GM23338 (cell line): ENCODE data around the gene AP1G1. TPM values are rescaled to one million over a fixed set of nuclear protein-coding genes. Genes with fewer than 3 reads are reported as not detected.

Experiments used
- ATAC-seq: fragments of 200-7000 bp; cut with Tn5 transposase; 3 replicates; pipeline ENCODE4 v1.9.1; 2020
- DNase-seq: peaks from one replicate; pipeline ENCODE4 v3.0.0-alpha.2; 2015; ENCODE audit warnings: low spot score
- H2AFZ ChIP-seq: fragments of 200-600 bp; sonication (generic); 2 replicates; pipeline ENCODE4 v1.8.0; 2016; ENCODE audit warnings: antibody characterized with exemption, mild to moderate bottlenecking, moderate library complexity
- H3F3A ChIP-seq: fragments of 200-600 bp; sonication (generic); replicated peaks from 2 replicates; pipeline ENCODE4 v1.8.0; 2017; ENCODE audit warnings: antibody characterized with exemption, mixed run types, low read depth
- H3K27ac ChIP-seq: fragments of 200-600 bp; sonication (generic); 2 replicates; pipeline ENCODE4 v1.6.1; 2016; ENCODE audit warnings: low read depth
- H3K27me3 ChIP-seq: fragments of 200-600 bp; sonication (generic); 2 replicates; pipeline ENCODE4 v1.8.0; 2016; ENCODE audit warnings: mild to moderate bottlenecking, mixed run types, moderate library complexity; ENCODE audit not compliant: insufficient read depth
- H3K36me3 ChIP-seq: fragments of 200-600 bp; sonication (generic); 2 replicates; pipeline ENCODE4 v1.8.0; 2016; ENCODE audit warnings: mild to moderate bottlenecking; ENCODE audit not compliant: insufficient read depth
- H3K4me1 ChIP-seq: fragments of 200-600 bp; sonication (generic); 2 replicates; pipeline ENCODE4 v1.8.0; 2016; ENCODE audit warnings: mild to moderate bottlenecking, moderate library complexity; ENCODE audit not compliant: insufficient read depth
- H3K4me2 ChIP-seq: fragments of 200-600 bp; sonication (generic); 2 replicates; pipeline ENCODE4 v1.7.1; 2017; ENCODE audit warnings: mixed run types
- H3K4me3 ChIP-seq: fragments of 200-600 bp; sonication (generic); 2 replicates; pipeline ENCODE4 v1.6.1; 2016; ENCODE audit warnings: mixed run types
- H3K79me2 ChIP-seq: fragments of 200-600 bp; sonication (generic); replicated peaks from 2 replicates; pipeline ENCODE4 v1.8.0; 2017; ENCODE audit warnings: mild to moderate bottlenecking; ENCODE audit not compliant: insufficient read depth
- H3K9me2 ChIP-seq: fragments of 200-600 bp; sonication (generic); 2 replicates; pipeline ENCODE4 v1.8.0; 2017; ENCODE audit not compliant: insufficient read depth
- H4K20me1 ChIP-seq: fragments of 200-600 bp; sonication (generic); replicated peaks from 2 replicates; pipeline ENCODE4 v1.8.0; 2017; ENCODE audit warnings: mild to moderate bottlenecking; ENCODE audit not compliant: insufficient read depth
- H3K27ac Mint-ChIP-seq: 2 replicates; pipeline ENCODE4 v1.8.0; 2020; ENCODE audit warnings: inconsistent platforms, mild to moderate bottlenecking, moderate library complexity, mixed read lengths
- H3K27me3 Mint-ChIP-seq: 3 replicates; pipeline ENCODE4 v1.8.0; 2022; ENCODE audit warnings: low read depth, mild to moderate bottlenecking, moderate library complexity, mixed read lengths, inconsistent platforms; ENCODE audit not compliant: insufficient read depth, poor library complexity
- H3K36me3 Mint-ChIP-seq: 3 replicates; pipeline ENCODE4 v1.8.0; 2021; ENCODE audit warnings: low read depth, mild to moderate bottlenecking, inconsistent platforms, moderate library complexity, mixed read lengths
- H3K4me1 Mint-ChIP-seq: 3 replicates; pipeline ENCODE4 v1.8.0; 2020; ENCODE audit warnings: mild to moderate bottlenecking, inconsistent platforms, mixed read lengths
- H3K4me3 Mint-ChIP-seq: 3 replicates; pipeline ENCODE4 v1.8.0; 2021; ENCODE audit warnings: moderate library complexity, mild to moderate bottlenecking, inconsistent platforms, mixed read lengths
- H3K9me3 Mint-ChIP-seq: 3 replicates; pipeline ENCODE4 v1.8.0; 2020; ENCODE audit warnings: moderate library complexity, mild to moderate bottlenecking, inconsistent platforms, mixed read lengths
- NANOG ChIP-seq: IDR thresholded peaks from 2 replicates; pipeline ENCODE4 v1.6.1; 2016; ENCODE audit warnings: antibody characterized with exemption, borderline replicate concordance
- POLR2AphosphoS5 ChIP-seq: IDR thresholded peaks from 2 replicates; pipeline ENCODE4 v1.6.1; 2016; ENCODE audit warnings: antibody characterized with exemption, low read depth
- ZNF114 ChIP-seq: fragments of 250-450 bp; sonication (Bioruptor Pico); IDR thresholded peaks from 2 replicates; pipeline ENCODE4 v1.5.0; 2020; ENCODE audit warnings: mild to moderate bottlenecking, moderate library complexity
- polyA plus RNA-seq: library from polyadenylated mRNA; unstranded; fragments of >200 nt; fragmentation: Nextera tagmentation; extraction: Ambion mirVana; gene quantifications from 2 replicates; pipeline ENCODE4 v1.2.1, GENCODE V29; 2016
- total RNA-seq: library from RNA; depleted of rRNA; stranded (reverse); fragments of >200 nt; shearing (Covaris generic); gene quantifications from 2 replicates; pipeline ENCODE4 v1.2.3, GENCODE V29; 2014
- TF ChIP-seq, protein P1 (sequence below): IDR thresholded peaks from one replicate; pipeline ENCODE4 v1.6.1; 2018; ENCODE audit warnings: antibody characterized with exemption; ENCODE audit not compliant: unreplicated experiment
- TF ChIP-seq, protein P2 (sequence below): IDR thresholded peaks from 2 replicates; pipeline ENCODE4 v1.6.1; 2016; ENCODE audit warnings: antibody characterized with exemption
- TF ChIP-seq, protein P3 (sequence below), 2 experiments: fragments of 200-600 bp in 1 of 2; sonication (generic) in 1 of 2; conservative IDR thresholded peaks; 2 replicates each; pipeline versions ENCODE4 v1.5.1 to v1.6.1; 2016 to 2017; ENCODE audit warnings: antibody characterized with exemption in 2 of 2, low read depth in 2 of 2, mild to moderate bottlenecking in 2 of 2, moderate library complexity in 1 of 2
- TF ChIP-seq, protein P4 (sequence below): fragments of 250-450 bp; sonication (Bioruptor Pico); IDR thresholded peaks from 2 replicates; pipeline ENCODE4 v1.5.0; 2020; ENCODE audit warnings: mild to moderate bottlenecking, moderate library complexity

The AP1G1 gene
- total and polyA plus RNA-seq, 2 experiments from 2014 or later, result 16.3 to 73.3 TPM

DNA sequence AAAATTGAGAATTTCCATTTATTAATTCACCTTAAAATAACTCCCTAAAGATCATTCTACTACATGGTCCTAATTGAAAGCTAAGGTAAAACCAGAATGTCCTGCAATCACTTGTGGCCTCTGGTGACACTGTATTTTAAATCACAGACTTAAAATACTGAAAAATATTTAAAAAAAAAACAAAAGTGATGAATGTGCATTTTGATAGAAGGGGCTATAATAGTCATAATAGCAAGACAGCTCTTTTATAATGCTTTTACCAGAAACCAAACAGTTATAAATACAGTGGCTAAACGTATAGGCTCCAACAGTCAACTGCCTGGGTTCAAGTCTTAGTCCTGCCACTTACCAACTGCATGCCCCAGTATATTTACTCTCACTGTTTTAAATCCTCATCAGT, 105.3 kb downstream of the AP1G1 start (continued):
- TF ChIP-seq, protein P1, sequence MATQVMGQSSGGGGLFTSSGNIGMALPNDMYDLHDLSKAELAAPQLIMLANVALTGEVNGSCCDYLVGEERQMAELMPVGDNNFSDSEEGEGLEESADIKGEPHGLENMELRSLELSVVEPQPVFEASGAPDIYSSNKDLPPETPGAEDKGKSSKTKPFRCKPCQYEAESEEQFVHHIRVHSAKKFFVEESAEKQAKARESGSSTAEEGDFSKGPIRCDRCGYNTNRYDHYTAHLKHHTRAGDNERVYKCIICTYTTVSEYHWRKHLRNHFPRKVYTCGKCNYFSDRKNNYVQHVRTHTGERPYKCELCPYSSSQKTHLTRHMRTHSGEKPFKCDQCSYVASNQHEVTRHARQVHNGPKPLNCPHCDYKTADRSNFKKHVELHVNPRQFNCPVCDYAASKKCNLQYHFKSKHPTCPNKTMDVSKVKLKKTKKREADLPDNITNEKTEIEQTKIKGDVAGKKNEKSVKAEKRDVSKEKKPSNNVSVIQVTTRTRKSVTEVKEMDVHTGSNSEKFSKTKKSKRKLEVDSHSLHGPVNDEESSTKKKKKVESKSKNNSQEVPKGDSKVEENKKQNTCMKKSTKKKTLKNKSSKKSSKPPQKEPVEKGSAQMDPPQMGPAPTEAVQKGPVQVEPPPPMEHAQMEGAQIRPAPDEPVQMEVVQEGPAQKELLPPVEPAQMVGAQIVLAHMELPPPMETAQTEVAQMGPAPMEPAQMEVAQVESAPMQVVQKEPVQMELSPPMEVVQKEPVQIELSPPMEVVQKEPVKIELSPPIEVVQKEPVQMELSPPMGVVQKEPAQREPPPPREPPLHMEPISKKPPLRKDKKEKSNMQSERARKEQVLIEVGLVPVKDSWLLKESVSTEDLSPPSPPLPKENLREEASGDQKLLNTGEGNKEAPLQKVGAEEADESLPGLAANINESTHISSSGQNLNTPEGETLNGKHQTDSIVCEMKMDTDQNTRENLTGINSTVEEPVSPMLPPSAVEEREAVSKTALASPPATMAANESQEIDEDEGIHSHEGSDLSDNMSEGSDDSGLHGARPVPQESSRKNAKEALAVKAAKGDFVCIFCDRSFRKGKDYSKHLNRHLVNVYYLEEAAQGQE, result no peak
- TF ChIP-seq POLR2AphosphoS5 (no peak), ZNF114 (CRISPR knock-in tag) (no peak), NANOG (no peak)
- TF ChIP-seq, protein P2, sequence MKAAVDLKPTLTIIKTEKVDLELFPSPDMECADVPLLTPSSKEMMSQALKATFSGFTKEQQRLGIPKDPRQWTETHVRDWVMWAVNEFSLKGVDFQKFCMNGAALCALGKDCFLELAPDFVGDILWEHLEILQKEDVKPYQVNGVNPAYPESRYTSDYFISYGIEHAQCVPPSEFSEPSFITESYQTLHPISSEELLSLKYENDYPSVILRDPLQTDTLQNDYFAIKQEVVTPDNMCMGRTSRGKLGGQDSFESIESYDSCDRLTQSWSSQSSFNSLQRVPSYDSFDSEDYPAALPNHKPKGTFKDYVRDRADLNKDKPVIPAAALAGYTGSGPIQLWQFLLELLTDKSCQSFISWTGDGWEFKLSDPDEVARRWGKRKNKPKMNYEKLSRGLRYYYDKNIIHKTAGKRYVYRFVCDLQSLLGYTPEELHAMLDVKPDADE, result no peak
- TF ChIP-seq, protein P3, sequence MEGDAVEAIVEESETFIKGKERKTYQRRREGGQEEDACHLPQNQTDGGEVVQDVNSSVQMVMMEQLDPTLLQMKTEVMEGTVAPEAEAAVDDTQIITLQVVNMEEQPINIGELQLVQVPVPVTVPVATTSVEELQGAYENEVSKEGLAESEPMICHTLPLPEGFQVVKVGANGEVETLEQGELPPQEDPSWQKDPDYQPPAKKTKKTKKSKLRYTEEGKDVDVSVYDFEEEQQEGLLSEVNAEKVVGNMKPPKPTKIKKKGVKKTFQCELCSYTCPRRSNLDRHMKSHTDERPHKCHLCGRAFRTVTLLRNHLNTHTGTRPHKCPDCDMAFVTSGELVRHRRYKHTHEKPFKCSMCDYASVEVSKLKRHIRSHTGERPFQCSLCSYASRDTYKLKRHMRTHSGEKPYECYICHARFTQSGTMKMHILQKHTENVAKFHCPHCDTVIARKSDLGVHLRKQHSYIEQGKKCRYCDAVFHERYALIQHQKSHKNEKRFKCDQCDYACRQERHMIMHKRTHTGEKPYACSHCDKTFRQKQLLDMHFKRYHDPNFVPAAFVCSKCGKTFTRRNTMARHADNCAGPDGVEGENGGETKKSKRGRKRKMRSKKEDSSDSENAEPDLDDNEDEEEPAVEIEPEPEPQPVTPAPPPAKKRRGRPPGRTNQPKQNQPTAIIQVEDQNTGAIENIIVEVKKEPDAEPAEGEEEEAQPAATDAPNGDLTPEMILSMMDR (conservative IDR thresholded peaks at IDR 0.05; ENCODE audit: low read depth in 2 of 2), result no peak

DNA sequence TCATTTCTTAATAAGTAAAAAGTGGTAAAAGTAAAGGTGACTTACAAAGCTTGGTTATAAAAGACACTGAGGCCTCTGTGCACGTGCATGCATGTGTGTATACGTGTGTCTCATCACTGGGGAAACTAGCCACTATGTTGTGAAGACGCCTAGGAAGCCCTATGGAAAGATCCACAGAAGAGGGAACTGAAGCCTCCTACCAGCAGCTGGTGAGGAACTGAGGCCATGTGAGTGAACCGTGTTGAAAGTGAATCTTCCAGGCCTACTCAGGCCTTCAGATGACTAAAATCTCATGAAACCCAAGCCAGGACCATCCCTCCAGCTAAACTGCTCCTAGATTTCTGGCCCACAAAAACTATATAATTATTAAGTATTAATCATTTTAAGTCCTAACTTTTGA, 107.8 kb downstream of the AP1G1 start:
- no peak overlapping the region for H3K4me3 Mint-ChIP-seq
- H3K27ac Mint-ChIP-seq, result no peak overlapping the region
- H3K36me3 ChIP-seq, result peaks cover 6% of the 10 kb centered on the region; the same call in 1 of the 2 replicates
- H3K36me3 Mint-ChIP-seq, result peaks cover 20% of the 10 kb centered on the region
- 0 out of 2 replicates have a peak, but pooled peaks cover 6% of the 10 kb centered on the region for H4K20me1 ChIP-seq
- no peaks in the 10 kb centered on the region for H3F3A ChIP-seq
- no peak overlapping the region for H2AFZ ChIP-seq
- peaks cover 38% of the 10 kb centered on the region for H3K79me2 ChIP-seq
- no peak overlapping the region for H3K27ac ChIP-seq
- H3K27me3 ChIP-seq, result no peaks in the 10 kb centered on the region
- H3K4me2 ChIP-seq, result no peak overlapping the region
- ATAC-seq (no peak), DNase-seq (no peak)
- H3K9me2 ChIP-seq, result no peaks in the 10 kb centered on the region
- H3K4me1 ChIP-seq, result peaks cover 7% of the 10 kb centered on the region; the same call in 1 of the 2 replicates
- H3K27me3 Mint-ChIP-seq, result peaks cover 3% of the 10 kb centered on the region
- peaks cover 11% of the 10 kb centered on the region; the same call in 2 of the 3 replicates for H3K4me1 Mint-ChIP-seq
- H3K9me3 Mint-ChIP-seq, result no peaks in the 10 kb centered on the region
- H3K4me3 ChIP-seq, result no peak overlapping the region
- TF ChIP-seq, protein P2, result no peak
- TF ChIP-seq, protein P4, sequence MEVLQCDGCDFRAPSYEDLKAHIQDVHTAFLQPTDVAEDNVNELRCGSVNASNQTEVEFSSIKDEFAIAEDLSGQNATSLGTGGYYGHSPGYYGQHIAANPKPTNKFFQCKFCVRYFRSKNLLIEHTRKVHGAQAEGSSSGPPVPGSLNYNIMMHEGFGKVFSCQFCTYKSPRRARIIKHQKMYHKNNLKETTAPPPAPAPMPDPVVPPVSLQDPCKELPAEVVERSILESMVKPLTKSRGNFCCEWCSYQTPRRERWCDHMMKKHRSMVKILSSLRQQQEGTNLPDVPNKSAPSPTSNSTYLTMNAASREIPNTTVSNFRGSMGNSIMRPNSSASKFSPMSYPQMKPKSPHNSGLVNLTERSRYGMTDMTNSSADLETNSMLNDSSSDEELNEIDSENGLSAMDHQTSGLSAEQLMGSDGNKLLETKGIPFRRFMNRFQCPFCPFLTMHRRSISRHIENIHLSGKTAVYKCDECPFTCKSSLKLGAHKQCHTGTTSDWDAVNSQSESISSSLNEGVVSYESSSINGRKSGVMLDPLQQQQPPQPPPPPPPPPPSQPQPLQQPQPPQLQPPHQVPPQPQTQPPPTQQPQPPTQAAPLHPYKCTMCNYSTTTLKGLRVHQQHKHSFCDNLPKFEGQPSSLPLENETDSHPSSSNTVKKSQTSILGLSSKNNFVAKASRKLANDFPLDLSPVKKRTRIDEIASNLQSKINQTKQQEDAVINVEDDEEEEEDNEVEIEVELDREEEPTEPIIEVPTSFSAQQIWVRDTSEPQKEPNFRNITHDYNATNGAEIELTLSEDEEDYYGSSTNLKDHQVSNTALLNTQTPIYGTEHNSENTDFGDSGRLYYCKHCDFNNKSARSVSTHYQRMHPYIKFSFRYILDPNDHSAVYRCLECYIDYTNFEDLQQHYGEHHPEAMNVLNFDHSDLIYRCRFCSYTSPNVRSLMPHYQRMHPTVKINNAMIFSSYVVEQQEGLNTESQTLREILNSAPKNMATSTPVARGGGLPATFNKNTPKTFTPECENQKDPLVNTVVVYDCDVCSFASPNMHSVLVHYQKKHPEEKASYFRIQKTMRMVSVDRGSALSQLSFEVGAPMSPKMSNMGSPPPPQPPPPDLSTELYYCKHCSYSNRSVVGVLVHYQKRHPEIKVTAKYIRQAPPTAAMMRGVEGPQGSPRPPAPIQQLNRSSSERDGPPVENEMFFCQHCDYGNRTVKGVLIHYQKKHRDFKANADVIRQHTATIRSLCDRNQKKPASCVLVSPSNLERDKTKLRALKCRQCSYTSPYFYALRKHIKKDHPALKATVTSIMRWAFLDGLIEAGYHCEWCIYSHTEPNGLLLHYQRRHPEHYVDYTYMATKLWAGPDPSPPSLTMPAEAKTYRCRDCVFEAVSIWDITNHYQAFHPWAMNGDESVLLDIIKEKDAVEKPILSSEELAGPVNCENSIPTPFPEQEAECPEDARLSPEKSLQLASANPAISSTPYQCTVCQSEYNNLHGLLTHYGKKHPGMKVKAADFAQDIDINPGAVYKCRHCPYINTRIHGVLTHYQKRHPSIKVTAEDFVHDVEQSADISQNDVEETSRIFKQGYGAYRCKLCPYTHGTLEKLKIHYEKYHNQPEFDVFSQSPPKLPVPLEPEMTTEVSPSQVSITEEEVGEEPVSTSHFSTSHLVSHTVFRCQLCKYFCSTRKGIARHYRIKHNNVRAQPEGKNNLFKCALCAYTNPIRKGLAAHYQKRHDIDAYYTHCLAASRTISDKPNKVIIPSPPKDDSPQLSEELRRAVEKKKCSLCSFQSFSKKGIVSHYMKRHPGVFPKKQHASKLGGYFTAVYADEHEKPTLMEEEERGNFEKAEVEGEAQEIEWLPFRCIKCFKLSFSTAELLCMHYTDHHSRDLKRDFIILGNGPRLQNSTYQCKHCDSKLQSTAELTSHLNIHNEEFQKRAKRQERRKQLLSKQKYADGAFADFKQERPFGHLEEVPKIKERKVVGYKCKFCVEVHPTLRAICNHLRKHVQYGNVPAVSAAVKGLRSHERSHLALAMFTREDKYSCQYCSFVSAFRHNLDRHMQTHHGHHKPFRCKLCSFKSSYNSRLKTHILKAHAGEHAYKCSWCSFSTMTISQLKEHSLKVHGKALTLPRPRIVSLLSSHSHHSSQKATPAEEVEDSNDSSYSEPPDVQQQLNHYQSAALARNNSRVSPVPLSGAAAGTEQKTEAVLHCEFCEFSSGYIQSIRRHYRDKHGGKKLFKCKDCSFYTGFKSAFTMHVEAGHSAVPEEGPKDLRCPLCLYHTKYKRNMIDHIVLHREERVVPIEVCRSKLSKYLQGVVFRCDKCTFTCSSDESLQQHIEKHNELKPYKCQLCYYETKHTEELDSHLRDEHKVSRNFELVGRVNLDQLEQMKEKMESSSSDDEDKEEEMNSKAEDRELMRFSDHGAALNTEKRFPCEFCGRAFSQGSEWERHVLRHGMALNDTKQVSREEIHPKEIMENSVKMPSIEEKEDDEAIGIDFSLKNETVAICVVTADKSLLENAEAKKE (CRISPR knock-in tag), result no peak
- TF ChIP-seq POLR2AphosphoS5, result no peak
- TF ChIP-seq NANOG, result no peak
